ENCODE data around the gene TEC. TPM values are rescaled to one million over a fixed set of nuclear protein-coding genes. Genes with fewer than 3 reads are reported as not detected.

Gene TEC
- total and polyA plus RNA-seq, 2 of the 8 experiments (the other 6 are each of a cell fraction or from before 2014, with no cell fraction given), result 0.73 to 1.8 TPM

DNA sequence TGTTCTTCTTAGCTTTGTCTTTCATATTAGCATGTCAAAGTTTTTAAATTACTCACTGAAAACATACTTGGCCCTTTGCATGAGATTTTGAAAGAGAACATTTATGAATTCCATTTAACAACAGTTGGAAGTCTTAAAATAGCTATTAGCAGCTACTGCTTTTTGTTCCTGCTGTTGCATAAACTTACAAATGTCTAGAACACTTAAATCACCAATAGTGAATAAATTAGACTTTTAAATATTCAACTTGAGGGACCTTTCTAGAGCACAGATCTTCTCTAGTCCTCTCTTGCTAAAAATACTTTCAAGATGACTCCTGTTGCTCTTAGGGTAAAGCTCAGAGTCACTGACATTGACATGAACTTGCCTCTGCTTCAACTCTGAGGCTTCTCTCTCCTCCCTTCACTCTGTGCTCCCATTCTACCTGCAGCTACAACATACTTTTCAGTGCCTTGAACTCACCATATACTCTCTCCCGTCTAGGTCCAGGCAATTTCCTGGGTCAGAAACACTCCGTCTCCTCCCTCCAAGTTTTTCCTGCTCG, 119.7 kb downstream of the TEC start:
- peak; percentile 31; the same call in 1 of the 2 replicates for TF ChIP-seq KDM1A (IDR thresholded peaks at IDR 0.05; ENCODE audit: borderline replicate concordance, low read length)
- TF ChIP-seq RBBP5 (IDR thresholded peaks at IDR 0.05; ENCODE audit: borderline replicate concordance, low read depth, low read length), result no peak
- DNase-seq (ENCODE audit: low read depth in 1 of 2, low spot score in 2 of 2), result no peak
- Histone ChIP-seq H4K91ac (replicated peaks; ENCODE audit: insufficient read length, low read length) (no peak overlapping the region), H2BK15ac (ENCODE audit: low read length) (no peak overlapping the region), H3K27me3 (replicated peaks in 1 of 4; ENCODE audit: control insufficient read depth in 3 of 4, extremely low read depth in 1 of 4, insufficient read depth in 3 of 4, low read length in 3 of 4) (no peaks in the 10 kb centered on the region), H3K18ac (ENCODE audit: extremely low read depth, low read length) (no peak overlapping the region), H2BK5ac (ENCODE audit: low read depth, low read length) (no peak overlapping the region), H3K27ac (ENCODE audit: low read depth, low read length) (no peak overlapping the region), H3K36me3 (ENCODE audit: control insufficient read depth in 2 of 4, insufficient read depth in 4 of 4, low read length in 3 of 4) (peaks cover 0 to 5% (median 2%) of the 10 kb centered on the region in 4 experiments; a peak in 3 of 8 replicates), H3K56ac (replicated peaks; ENCODE audit: insufficient read length, low read depth, low read length) (no peak overlapping the region), H4K8ac (ENCODE audit: extremely low read depth, insufficient read depth, low read length) (no peak overlapping the region), H3K9ac (replicated peaks in 1 of 4; ENCODE audit: extremely low read depth in 1 of 4, low read depth in 3 of 4, low read length in 3 of 4) (no peak overlapping the region; a peak in 1 of 7 replicates), H2BK120ac (replicated peaks; ENCODE audit: low read depth, low read length) (no peak overlapping the region), H3K4me1 (replicated peaks in 1 of 4; ENCODE audit: control insufficient read depth in 3 of 4, insufficient read depth in 4 of 4, low read length in 3 of 4) (0 out of 7 replicates have a peak, but pooled peaks cover 0 to 4% (median 1%) of the 10 kb centered on the region in 4 experiments), H3K14ac (ENCODE audit: insufficient read length) (no peak overlapping the region), H2BK12ac (ENCODE audit: low read depth, low read length) (no peak overlapping the region), H3K79me2 (ENCODE audit: control insufficient read depth in 1 of 2, insufficient read depth in 2 of 2, low read length in 2 of 2) (no peaks in the 10 kb centered on the region), H2AK5ac (ENCODE audit: low read depth, low read length) (no peak overlapping the region), H3K4ac (replicated peaks; ENCODE audit: insufficient read length, low read depth, low read length) (no peak overlapping the region), H2BK20ac (ENCODE audit: low read length) (no peak overlapping the region), H3K4me2 (ENCODE audit: insufficient read depth in 1 of 2, low read depth in 2 of 2, low read length in 2 of 2) (no peak overlapping the region), H3K4me3 (ENCODE audit: extremely low read depth in 1 of 4, insufficient read depth in 2 of 4, low read depth in 3 of 4, low read length in 4 of 4) (no peak overlapping the region), H4K5ac (ENCODE audit: insufficient read length, low read depth, low read length) (no peak overlapping the region), H3K23ac (ENCODE audit: insufficient read length) (no peak overlapping the region), H2AFZ (ENCODE audit: low read length) (no peak overlapping the region), H3K79me1 (ENCODE audit: low read depth, low read length) (no peaks in the 10 kb centered on the region), H3K23me2 (ENCODE audit: low read depth, low read length) (no peaks in the 10 kb centered on the region), H4K20me1 (replicated peaks in 1 of 2; ENCODE audit: control insufficient read depth in 1 of 2, insufficient read depth in 2 of 2, low read length in 2 of 2) (no peaks in the 10 kb centered on the region), H3K9me3 (ENCODE audit: insufficient read depth in 2 of 2, low read depth in 1 of 2, low read length in 1 of 2) (peaks cover 0 to 2% of the 10 kb centered on the region in 2 experiments; a peak in 1 of 4 replicates)
- WGBS, 2 experiments (ENCODE audit: extremely low coverage in 1 of 2, insufficient coverage in 1 of 2, insufficient read length in 1 of 2, insufficient replicate concordance in 2 of 2, low coverage in 1 of 2, low lambda C conversion rate in 2 of 2, missing lambda C conversion rate in 1 of 2), result 87% methylated on average over 3 of the region's 3 CpGs; no CpG with 5 or more reads in 1 of the 2 experiments
- CTCF ChIA-PET (ENCODE audit: partially characterized antibody), result interaction anchor here (1.1 to 1.2 kb wide), 2 partner anchors 23 to 116 kb away, joined by 3 to 5 read pairs; no protein-coding TSS in a partner anchor
- FAIRE-seq, result no peak
- POLR2A ChIA-PET (ENCODE audit: partially characterized antibody), result no interaction called here

All from H1 (cell line).